LoVo (cell line): ENCODE measurements around the gene ZNF616.
"Not testable (repeated sequence)": the region's sequence is repeated elsewhere in the genome, so short reads cannot be mapped to it uniquely, and the experiment has no call there.

Experiments used
- DNase-seq: peaks from one replicate; pipeline ENCODE4 v3.0.0-alpha.2; 2016; ENCODE audit warnings: low spot score

Gene ZNF616

GRCh38 chr19:52110780-52111179, 29.0 kb downstream of the ZNF616 start:
- DNase-seq = no peak

- DNase-seq = no peak
Observed at GRCh38 chr19:52102782-52103181, 37.0 kb downstream of the ZNF616 start.

GRCh38 chr19:52101866-52102562, 37.7 kb downstream of the ZNF616 start:
- DNase-seq = no peak

- no peak for DNase-seq
Observed at GRCh38 chr19:52099497-52100138, 40.1 kb downstream of the ZNF616 start.

- DNase-seq = not testable (repeated sequence)
Observed at GRCh38 chr19:52096416-52096815, 43.3 kb downstream of the ZNF616 start.

GRCh38 chr19:52095172-52096014, 44.3 kb downstream of the ZNF616 start, which contains the start of gene ZNF841:
Gene ZNF841 (minus strand): TSS chr19:52095765. CDS start chr19:52084801, 10,964 bp downstream.
- peak; percentile 62 for DNase-seq

GRCh38 chr19:52094526-52095130, 45.1 kb downstream of the ZNF616 start:
- no peak for DNase-seq

GRCh38 chr19:52086481-52086880, 53.3 kb downstream of the ZNF616 start:
- no peak for DNase-seq

- DNase-seq = no peak
Observed at GRCh38 chr19:52070496-52070895, 69.2 kb downstream of the ZNF616 start.

- no peak for DNase-seq
Observed at GRCh38 chr19:52069653-52070052, 70.1 kb downstream of the ZNF616 start.

- DNase-seq = no peak
Observed at GRCh38 chr19:52066258-52066863, 73.4 kb downstream of the ZNF616 start.

- DNase-seq = no peak
Observed at GRCh38 chr19:52065399-52065798, 74.3 kb downstream of the ZNF616 start.
